Esophagus (tissue), 2 donors: ENCODE results near the gene KCTD8. TPM values are rescaled to one million over a fixed set of nuclear protein-coding genes. Genes with fewer than 3 reads are reported as not detected.

Experiments
- H3K27ac ChIP-seq, 2 donors: one replicate each; pipeline ENCODE4 v1.5.1; 2013; ENCODE audit warnings: low read depth in 2 of 2, mild to moderate bottlenecking in 2 of 2, inconsistent platforms in 1 of 2, low read length in 1 of 2, moderate library complexity in 1 of 2
- H3K27me3 ChIP-seq, 2 donors: one replicate each; pipeline ENCODE4 v1.6.1; 2013; ENCODE audit warnings: low read length in 2 of 2, control low read depth in 1 of 2, mild to moderate bottlenecking in 1 of 2; ENCODE audit not compliant: insufficient read depth in 2 of 2, control insufficient read depth in 1 of 2
- H3K36me3 ChIP-seq, 2 donors: one replicate each; pipeline ENCODE4 v1.6.1; 2013; ENCODE audit warnings: low read length in 1 of 2; ENCODE audit not compliant: control insufficient read depth in 2 of 2, insufficient read depth in 2 of 2
- H3K4me1 ChIP-seq, 2 donors: one replicate each; pipeline ENCODE4 v1.6.1; 2013; ENCODE audit warnings: low read length in 1 of 2; ENCODE audit not compliant: control insufficient read depth in 2 of 2, insufficient read depth in 2 of 2
- H3K4me3 ChIP-seq, 2 donors: one replicate each; pipeline ENCODE4 v1.5.1; 2013; ENCODE audit warnings: low read length in 2 of 2, mild to moderate bottlenecking in 2 of 2, low read depth in 1 of 2, moderate library complexity in 1 of 2
- H3K9me3 ChIP-seq, 2 donors: one replicate each; pipeline ENCODE4 v1.6.1; 2013; ENCODE audit warnings: mild to moderate bottlenecking in 2 of 2, low read depth in 1 of 2, low read length in 1 of 2, moderate library complexity in 1 of 2; ENCODE audit not compliant: control insufficient read depth in 2 of 2, insufficient read depth in 1 of 2
- WGBS, 2 donors: extraction: QIAGEN DNeasy Blood & Tissue Kit; methylation state at CpG; one replicate each; pipeline ENCODE4 v1.1.7; 2013; 5-methylcytosine and 5-hydroxymethylcytosine counted together
- polyA plus RNA-seq, 2 donors: library from polyadenylated mRNA; stranded (reverse); fragments of 200-250 nt; gene quantifications; one replicate each; pipeline ENCODE4 v1.2.3, GENCODE V29; 2013
- donor health status: healthy with polysubstance abuse.
- donor health status: Bipolar disorder and iron deficiency.

The KCTD8 gene
- polyA plus RNA-seq, result under 1 TPM; 0.02 to 0.09 TPM

- Histone ChIP-seq H3K27ac (peak within 1 kb of the TSS in 1 of 2 donors; percentile 43), H3K9me3 (peaks cover 0 to 3% of the 10 kb centered on the region in 2 donors), H3K4me1 (peaks cover 4 to 11% of the 10 kb centered on the region in 2 donors), H3K36me3 (no peaks in the 10 kb centered on the region), H3K4me3 (peak within 1 kb of the TSS; percentile 46 to 50), H3K27me3 (peaks cover 0 to 12% of the 10 kb centered on the region in 2 donors)
- 1 to 2% methylated on average over 73 to 74 of the region's 74 CpGs for WGBS, 2 donors
These were observed at the start of gene KCTD8 for GRCh38 chr4:44448521-44449461. Gene KCTD8 (minus strand): TSS chr4:44448809.

- WGBS, 2 donors, result 0% methylated on average over 1 of the region's 1 CpG
- Histone ChIP-seq H3K4me3 (no peak overlapping the region), H3K36me3 (no peaks in the 10 kb centered on the region)
These were observed 46.4 kb upstream of the KCTD8 start for GRCh38 chr4:44494810-44495701.

GRCh38 chr4:44493924-44494323 lies 45.3 kb upstream of the KCTD8 start:
- no peaks in the 10 kb centered on the region for H3K27me3 ChIP-seq
- H3K9me3 ChIP-seq, result no peaks in the 10 kb centered on the region
- 38 to 44% methylated on average over 6 of the region's 6 CpGs for WGBS, 2 donors
- no peak overlapping the region for H3K4me3 ChIP-seq
- H3K36me3 ChIP-seq, result no peaks in the 10 kb centered on the region
- no peaks in the 10 kb centered on the region for H3K4me1 ChIP-seq
- H3K27ac ChIP-seq, result no peak overlapping the region

More at GRCh38 chr4:44494810-44495701, 46.4 kb upstream of the KCTD8 start:
- Histone ChIP-seq H3K27ac (no peak overlapping the region), H3K4me1 (no peaks in the 10 kb centered on the region), H3K9me3 (no peaks in the 10 kb centered on the region), H3K27me3 (no peaks in the 10 kb centered on the region)

- Histone ChIP-seq H3K27me3 (no peaks in the 10 kb centered on the region), H3K27ac (no peak overlapping the region), H3K4me1 (no peaks in the 10 kb centered on the region), H3K36me3 (no peaks in the 10 kb centered on the region), H3K9me3 (peaks cover 4% of the 10 kb centered on the region in 2 donors), H3K4me3 (no peak overlapping the region)
- 45 to 56% methylated on average over 3 of the region's 3 CpGs for WGBS, 2 donors
These were observed 38.7 kb upstream of the KCTD8 start for GRCh38 chr4:44487341-44487740.

- H3K4me1 ChIP-seq, result no peaks in the 10 kb centered on the region
- no peak overlapping the region for H3K27ac ChIP-seq
- no peak overlapping the region for H3K4me3 ChIP-seq
- peaks cover 0 to 2% of the 10 kb centered on the region in 2 donors for H3K9me3 ChIP-seq
- H3K36me3 ChIP-seq, result no peaks in the 10 kb centered on the region
- no peaks in the 10 kb centered on the region for H3K27me3 ChIP-seq
These were observed 31.1 kb upstream of the KCTD8 start for GRCh38 chr4:44479731-44480130.

GRCh38 chr4:44462259-44462658 lies 13.7 kb upstream of the KCTD8 start:
- H3K27me3 ChIP-seq, result no peaks in the 10 kb centered on the region
- WGBS, 2 donors, result 41 to 53% methylated on average over 1 of the region's 1 CpG

GRCh38 chr4:44447563-44448504 lies 775 bp downstream of the KCTD8 start:
- H3K36me3 ChIP-seq, result no peaks in the 10 kb centered on the region
- H3K4me1 ChIP-seq, result peaks cover 4 to 11% of the 10 kb centered on the region in 2 donors
- H3K9me3 ChIP-seq, result peaks cover 0 to 3% of the 10 kb centered on the region in 2 donors
- H3K4me3 ChIP-seq, result peak overlapping the region; percentile 46 to 50
- 4% methylated on average over 102 to 110 of the region's 110 CpGs for WGBS, 2 donors
- H3K27ac ChIP-seq, result peak overlapping the region in 1 of 2 donors; percentile 43
- peaks cover 0 to 12% of the 10 kb centered on the region in 2 donors for H3K27me3 ChIP-seq

More at GRCh38 chr4:44462259-44462658, 13.7 kb upstream of the KCTD8 start:
- H3K36me3 ChIP-seq, result no peaks in the 10 kb centered on the region
- H3K4me1 ChIP-seq, result no peaks in the 10 kb centered on the region
- H3K27ac ChIP-seq, result no peak overlapping the region
- H3K4me3 ChIP-seq, result no peak overlapping the region
- no peaks in the 10 kb centered on the region for H3K9me3 ChIP-seq

- Histone ChIP-seq H3K4me3 (peak overlapping the region in 1 of 2 donors; percentile 50), H3K9me3 (peaks cover 0 to 3% of the 10 kb centered on the region in 2 donors), H3K27ac (no peak overlapping the region), H3K4me1 (peaks cover 4 to 11% of the 10 kb centered on the region in 2 donors), H3K27me3 (peaks cover 0 to 12% of the 10 kb centered on the region in 2 donors), H3K36me3 (no peaks in the 10 kb centered on the region)
- 4 to 6% methylated on average over 32 of the region's 32 CpGs for WGBS, 2 donors
These were observed 1.6 kb downstream of the KCTD8 start for GRCh38 chr4:44446801-44447562.
